HG02938 (cell line): Measurements from ENCODE around the gene AXIN2.

Experiments used
- ATAC-seq: cut with Tn5 transposase; IDR thresholded peaks from one replicate; pipeline ENCODE4 v1.9.1; 2021; ENCODE audit warnings: mild to moderate bottlenecking, moderate library complexity; ENCODE audit not compliant: unreplicated experiment

AXIN2 gene

GRCh38 chr17:65561452-65562205 lies at the start of gene AXIN2:
TSS of gene AXIN2 (minus strand) at chr17:65561648. CDS start at chr17:65558620, 3,028 bp downstream.
- ATAC-seq: peak; percentile 72

GRCh38 chr17:65609749-65610148 lies 48.3 kb upstream of the AXIN2 start:
- ATAC-seq: no peak

GRCh38 chr17:65609286-65609685 lies 47.8 kb upstream of the AXIN2 start:
- ATAC-seq: no peak

GRCh38 chr17:65604070-65604469 lies 42.6 kb upstream of the AXIN2 start:
- no peak for ATAC-seq

GRCh38 chr17:65601881-65602280 lies 40.4 kb upstream of the AXIN2 start:
- ATAC-seq: no peak

- no peak for ATAC-seq
Observed at GRCh38 chr17:65601145-65601544, 39.7 kb upstream of the AXIN2 start.

GRCh38 chr17:65600518-65600917 lies 39.1 kb upstream of the AXIN2 start:
- no peak for ATAC-seq

- no peak for ATAC-seq
Observed at GRCh38 chr17:65599650-65600049, 38.2 kb upstream of the AXIN2 start.

- ATAC-seq: no peak
Observed at GRCh38 chr17:65598746-65599145, 37.3 kb upstream of the AXIN2 start.

- ATAC-seq: no peak
Observed at GRCh38 chr17:65595071-65595656, 33.7 kb upstream of the AXIN2 start.

GRCh38 chr17:65593855-65594845 lies 32.7 kb upstream of the AXIN2 start:
- ATAC-seq: no peak

- ATAC-seq: no peak
Observed at GRCh38 chr17:65593092-65593854, 31.8 kb upstream of the AXIN2 start.

- ATAC-seq: no peak
Observed at GRCh38 chr17:65592125-65592965, 30.9 kb upstream of the AXIN2 start.

- ATAC-seq: no peak
Observed at GRCh38 chr17:65589321-65589720, 27.9 kb upstream of the AXIN2 start.

GRCh38 chr17:65588181-65588808 lies 26.8 kb upstream of the AXIN2 start:
- ATAC-seq: no peak

- ATAC-seq: no peak
Observed at GRCh38 chr17:65587534-65588180, 26.2 kb upstream of the AXIN2 start.

- ATAC-seq: no peak
Observed at GRCh38 chr17:65586899-65587298, 25.5 kb upstream of the AXIN2 start.

- ATAC-seq: no peak
Observed at GRCh38 chr17:65584604-65585521, 23.4 kb upstream of the AXIN2 start.
